Endothelial cell of umbilical vein (primary cell): ENCODE data around the gene PHOX2B. TPM values are rescaled to one million over a fixed set of nuclear protein-coding genes. Genes with fewer than 3 reads are reported as not detected.

Source experiments
- BruUV-seq: library from RNA; stranded (reverse); fragments of 400-500 nt; replicated peaks from 2 replicates; lab custom pipeline; 2021; lab: Mats Ljungman, UMichigan
- CTCF ChIA-PET: fragments of 300-600, 350-600 bp; sonication (Branson Sonifier 250); formaldehyde crosslinking; loops from one replicate; lab custom pipeline; 2021; ENCODE audit warnings: antibody characterized with exemption, inconsistent platforms; lab: Charles Lee
- POLR2A ChIA-PET: fragments of 300-600, 350-600 bp; sonication (Branson Sonifier 250); formaldehyde crosslinking; loops from one replicate; lab custom pipeline; 2021; ENCODE audit warnings: antibody characterized with exemption, inconsistent platforms; lab: Charles Lee
- DNase-seq: peaks from one replicate; pipeline ENCODE4 v3.0.0-alpha.2; 2011; ENCODE audit warnings: low read depth, low spot score
- FAIRE-seq: peaks from 2 replicates; lab custom pipeline; 2011; peaks lifted over from hg19 to GRCh38; lab: Jason Lieb, UNC
- H2AFZ ChIP-seq: 2 replicates; pipeline ENCODE4 v1.6.0; 2012; ENCODE audit warnings: low read depth, low read length, control low read depth, inconsistent platforms
- H3K27ac ChIP-seq: 2 replicates; pipeline ENCODE4 v1.5.1; 2011; ENCODE audit warnings: low read depth, mild to moderate bottlenecking, control low read depth, low read length, moderate library complexity; ENCODE audit not compliant: insufficient read depth
- H3K27me3 ChIP-seq, 2 experiments: 2 replicates each; pipeline versions ENCODE4 v1.6.0 to v1.6.1; 2011; ENCODE audit warnings: low read length in 2 of 2, mixed read lengths in 1 of 2; ENCODE audit not compliant: control insufficient read depth in 2 of 2, insufficient read depth in 2 of 2
- H3K36me3 ChIP-seq, 2 experiments: 2 replicates in 1 of 2; 3 replicates in 1 of 2; pipeline ENCODE4 v1.5.1; 2011; ENCODE audit warnings: low read length in 2 of 2, mild to moderate bottlenecking in 1 of 2, moderate library complexity in 1 of 2; ENCODE audit not compliant: control insufficient read depth in 2 of 2, insufficient read depth in 2 of 2; ENCODE audit errors: extremely low read depth in 1 of 2
- H3K4me1 ChIP-seq: 3 replicates; pipeline ENCODE4 v1.5.1; 2011; ENCODE audit warnings: mild to moderate bottlenecking, low read length; ENCODE audit not compliant: control insufficient read depth, insufficient read depth; ENCODE audit errors: extremely low read depth
- H3K4me2 ChIP-seq: 2 replicates; pipeline ENCODE4 v1.6.1; 2011; ENCODE audit warnings: low read length, control low read depth, mixed read lengths; ENCODE audit not compliant: insufficient read depth
- H3K4me3 ChIP-seq, 3 experiments: fragments of 200-600 bp in 1 of 3; sonication (generic), shearing (Covaris generic) in 1 of 3; replicated peaks in 1 of 3; 2 replicates each; pipeline ENCODE4 v1.5.1; 2011 to 2016; ENCODE audit warnings: control low read depth in 3 of 3, low read length in 3 of 3, mild to moderate bottlenecking in 2 of 3, inconsistent platforms in 1 of 3, low read depth in 1 of 3, moderate library complexity in 1 of 3; ENCODE audit not compliant: insufficient read depth in 1 of 3
- H3K79me2 ChIP-seq: 2 replicates; pipeline ENCODE4 v1.6.0; 2012; ENCODE audit warnings: low read length, inconsistent platforms; ENCODE audit not compliant: control insufficient read depth, insufficient read depth
- H3K9ac ChIP-seq: replicated peaks from 2 replicates; pipeline ENCODE3; 2011; ENCODE audit warnings: low read length, control low read depth; ENCODE audit not compliant: insufficient read depth; ENCODE audit errors: extremely low read depth
- H3K9me1 ChIP-seq: replicated peaks from 3 replicates; pipeline ENCODE4 v1.6.0; 2011; ENCODE audit warnings: mild to moderate bottlenecking, low read length; ENCODE audit not compliant: control insufficient read depth, insufficient read depth; ENCODE audit errors: extremely low read depth
- H3K9me3 ChIP-seq: replicated peaks from 2 replicates; pipeline ENCODE4 v1.5.1; 2012; ENCODE audit warnings: low read length, inconsistent platforms; ENCODE audit not compliant: control insufficient read depth, insufficient read depth
- H4K20me1 ChIP-seq: replicated peaks from 2 replicates; pipeline ENCODE3; 2011; ENCODE audit warnings: mild to moderate bottlenecking, low read length; ENCODE audit not compliant: control insufficient read depth, insufficient read depth; ENCODE audit errors: extremely low read depth
- EZH2 ChIP-seq: IDR thresholded peaks from 2 replicates; pipeline ENCODE4 v1.6.1; 2012; ENCODE audit warnings: borderline replicate concordance, low read depth, mild to moderate bottlenecking, moderate library complexity, low read length, inconsistent platforms; ENCODE audit not compliant: severe bottlenecking
- FOS ChIP-seq: IDR thresholded peaks from 2 replicates; pipeline ENCODE4 v1.6.1; 2011; ENCODE audit warnings: mild to moderate bottlenecking, low read length, moderate library complexity, borderline replicate concordance; ENCODE audit not compliant: insufficient read depth
- GATA2 ChIP-seq: IDR thresholded peaks from 2 replicates; pipeline ENCODE4 v1.7.0; 2011; ENCODE audit warnings: low read depth, mild to moderate bottlenecking, moderate library complexity, mixed read lengths, low read length; ENCODE audit not compliant: insufficient read length, insufficient read depth
- JUN ChIP-seq: IDR thresholded peaks from 2 replicates; pipeline ENCODE4 v1.6.1; 2011; ENCODE audit warnings: borderline replicate concordance, low read depth; ENCODE audit not compliant: insufficient read length, insufficient read depth
- MYC ChIP-seq: IDR thresholded peaks from one replicate; pipeline ENCODE4 v1.6.1; 2011; ENCODE audit warnings: mild to moderate bottlenecking, low read depth, low read length
- POLR2A ChIP-seq: IDR thresholded peaks from 2 replicates; pipeline ENCODE4 v1.6.1; 2012; ENCODE audit warnings: low read depth, mild to moderate bottlenecking, control low read depth, low read length
- POLR2AphosphoS5 ChIP-seq: IDR thresholded peaks from 2 replicates; pipeline ENCODE4 v1.6.1; 2012; ENCODE audit warnings: low read depth, mild to moderate bottlenecking, control low read depth, low read length, moderate library complexity; ENCODE audit not compliant: insufficient read depth
- dilution Hi-C: fragments of 300-500 bp; cut with MboI; formaldehyde crosslinking; loops from one replicate; pipeline ENCODE4 v1.15.0; 2019; ENCODE audit warnings: low sequenced_read_pairs; ENCODE audit not compliant: extremely low pct_ligation_motif_present
- intact Hi-C: fragments of 100-400 bp; cut with micrococcal nuclease; formaldehyde crosslinking; loops from one replicate; pipeline ENCODE4 v1.10.0; 2022
- polyA plus RNA-seq, 4 experiments: library from polyadenylated mRNA; depleted of rRNA in 3 of 4; stranded (reverse) in 3 of 4; unstranded in 1 of 4; fragments of >200 nt; gene quantifications; 2 replicates each; pipeline versions ENCODE4 v1.2.1 to v1.2.3, GENCODE V29; 2011 to 2012; ENCODE audit warnings: missing spikeins in 1 of 4
- total RNA-seq: library from RNA; stranded (reverse); gene quantifications from 2 replicates; pipeline ENCODE4 v1.2.3, GENCODE V29; 2021
- TF ChIP-seq, protein P1 (sequence below): IDR thresholded peaks from 2 replicates; pipeline ENCODE4 v1.6.1; 2011; ENCODE audit not compliant: insufficient read depth, insufficient read length
- TF ChIP-seq, protein P2 (sequence below), 2 donors: IDR thresholded peaks; 1 replicate in 1 of 2; 2 replicates in 1 of 2; pipeline ENCODE4 v1.5.1; 2011; ENCODE audit warnings: low read length in 2 of 2, mild to moderate bottlenecking in 2 of 2, moderate library complexity in 2 of 2, control low read depth in 1 of 2, inconsistent platforms in 1 of 2, low read depth in 1 of 2; ENCODE audit not compliant: insufficient read depth in 1 of 2; ENCODE audit errors: extremely low read depth in 1 of 2

The PHOX2B gene
- total and polyA plus RNA-seq, 2 donors (not counting 3 experiments of a cell fraction or from before 2014, with no cell fraction given): not detected

- H3K27ac ChIP-seq: no peak overlapping the region
- FAIRE-seq (no peak), DNase-seq (no peak)
- no peak overlapping the region for H3K9ac ChIP-seq
- H3K9me1 ChIP-seq: no peaks in the 10 kb centered on the region
- no peaks in the 10 kb centered on the region for H3K9me3 ChIP-seq
- TF ChIP-seq EZH2 (peak; percentile 94), POLR2A (no peak), JUN (no peak)
- ChIA-PET CTCF (no interaction called here), POLR2A (no interaction called here)
- H3K4me2 ChIP-seq: no peak overlapping the region
- dilution Hi-C loops (no loop called here), intact Hi-C loops (loop anchor here (5.0 kb wide), 1 partner anchor 58 kb away; no protein-coding TSS in a partner anchor)
- no peaks in the 10 kb centered on the region for H3K36me3 ChIP-seq
- no peaks in the 10 kb centered on the region for H3K79me2 ChIP-seq
- H3K4me1 ChIP-seq: no peaks in the 10 kb centered on the region
- peaks cover 91 to 99% of the 10 kb centered on the region in 2 experiments for H3K27me3 ChIP-seq
- H3K4me3 ChIP-seq: no peak overlapping the region
- BruUV-seq: no TSS peak
- no peak overlapping the region for H2AFZ ChIP-seq
- no peaks in the 10 kb centered on the region for H4K20me1 ChIP-seq
Observed at GRCh38 chr4:41750121-41750625, 1.6 kb upstream of the PHOX2B start.

DNA sequence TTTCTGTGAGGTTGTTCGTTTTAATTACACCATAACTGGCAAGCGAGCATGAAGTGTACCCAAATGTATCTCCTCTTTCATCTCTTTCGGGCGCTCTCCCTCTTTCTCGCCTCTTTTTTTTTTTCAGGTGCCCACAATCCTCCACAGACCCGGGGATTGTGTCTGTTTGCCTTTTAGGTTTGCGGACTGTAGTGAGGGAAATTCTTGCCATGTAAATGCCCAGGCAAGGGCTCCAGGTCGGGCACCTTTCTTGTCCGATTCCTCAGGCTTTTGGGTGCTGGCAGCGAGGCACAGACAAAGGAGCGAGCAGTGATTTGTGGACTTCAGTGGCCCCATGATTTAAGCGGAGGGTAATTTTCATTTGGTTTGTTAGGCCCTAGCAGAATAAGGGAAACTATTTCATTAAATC is 1.1 kb upstream of the PHOX2B start:
- H3K27me3 ChIP-seq: peaks cover 91 to 99% of the 10 kb centered on the region in 2 experiments
- no peak overlapping the region for H3K27ac ChIP-seq
- H3K79me2 ChIP-seq: no peaks in the 10 kb centered on the region
- intact Hi-C loops: loop anchor here (5.0 kb wide), 2 partner anchors 57 to 133 kb away; no protein-coding TSS in a partner anchor
- H3K9me1 ChIP-seq: no peaks in the 10 kb centered on the region
- no peaks in the 10 kb centered on the region for H4K20me1 ChIP-seq
- no peaks in the 10 kb centered on the region for H3K36me3 ChIP-seq
- FAIRE-seq (no peak), DNase-seq (no peak)
- no peak overlapping the region for H3K4me2 ChIP-seq
- CTCF ChIA-PET: no interaction called here
- H3K4me3 ChIP-seq: no peak overlapping the region
- no peak overlapping the region for H3K9ac ChIP-seq
- no peak for TF ChIP-seq EZH2
- TF ChIP-seq JUN: no peak
- TF ChIP-seq POLR2AphosphoS5: no peak
- TF ChIP-seq, protein P1, sequence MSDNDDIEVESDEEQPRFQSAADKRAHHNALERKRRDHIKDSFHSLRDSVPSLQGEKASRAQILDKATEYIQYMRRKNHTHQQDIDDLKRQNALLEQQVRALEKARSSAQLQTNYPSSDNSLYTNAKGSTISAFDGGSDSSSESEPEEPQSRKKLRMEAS: no peak
- TF ChIP-seq FOS: no peak
- TF ChIP-seq MYC: no peak
- TF ChIP-seq, protein P2, sequence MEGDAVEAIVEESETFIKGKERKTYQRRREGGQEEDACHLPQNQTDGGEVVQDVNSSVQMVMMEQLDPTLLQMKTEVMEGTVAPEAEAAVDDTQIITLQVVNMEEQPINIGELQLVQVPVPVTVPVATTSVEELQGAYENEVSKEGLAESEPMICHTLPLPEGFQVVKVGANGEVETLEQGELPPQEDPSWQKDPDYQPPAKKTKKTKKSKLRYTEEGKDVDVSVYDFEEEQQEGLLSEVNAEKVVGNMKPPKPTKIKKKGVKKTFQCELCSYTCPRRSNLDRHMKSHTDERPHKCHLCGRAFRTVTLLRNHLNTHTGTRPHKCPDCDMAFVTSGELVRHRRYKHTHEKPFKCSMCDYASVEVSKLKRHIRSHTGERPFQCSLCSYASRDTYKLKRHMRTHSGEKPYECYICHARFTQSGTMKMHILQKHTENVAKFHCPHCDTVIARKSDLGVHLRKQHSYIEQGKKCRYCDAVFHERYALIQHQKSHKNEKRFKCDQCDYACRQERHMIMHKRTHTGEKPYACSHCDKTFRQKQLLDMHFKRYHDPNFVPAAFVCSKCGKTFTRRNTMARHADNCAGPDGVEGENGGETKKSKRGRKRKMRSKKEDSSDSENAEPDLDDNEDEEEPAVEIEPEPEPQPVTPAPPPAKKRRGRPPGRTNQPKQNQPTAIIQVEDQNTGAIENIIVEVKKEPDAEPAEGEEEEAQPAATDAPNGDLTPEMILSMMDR (IDR thresholded peaks at IDR 0.05; ENCODE audit: extremely low read depth in 1 of 2, insufficient read depth in 1 of 2, low read depth in 1 of 2, low read length in 2 of 2): no peak
- TF ChIP-seq GATA2: no peak
- TF ChIP-seq POLR2A: no peak
- dilution Hi-C loops: no loop called here
- POLR2A ChIA-PET: no interaction called here
- H3K4me1 ChIP-seq: no peaks in the 10 kb centered on the region
- H3K9me3 ChIP-seq: no peaks in the 10 kb centered on the region
- no peak overlapping the region for H2AFZ ChIP-seq
- no TSS peak for BruUV-seq
